H1 (cell line): Measurements from ENCODE around the gene QSOX2. TPM values are rescaled to one million over a fixed set of nuclear protein-coding genes. Genes with fewer than 3 reads are reported as not detected.

ENCODE experiments used
- CTCF ChIA-PET: fragments of 300-600 bp; sonication (Branson Sonifier 250); formaldehyde crosslinking; loops from one replicate; lab custom pipeline; 2021; ENCODE audit not compliant: partially characterized antibody; lab: Charles Lee
- POLR2A ChIA-PET: fragments of 300-600 bp; sonication (Branson Sonifier 250); formaldehyde crosslinking; loops from one replicate; lab custom pipeline; 2021; ENCODE audit warnings: inconsistent platforms; ENCODE audit not compliant: partially characterized antibody; lab: Charles Lee
- DNase-seq, 2 experiments: peaks; one replicate each; pipeline versions ENCODE4 v3.0.0 to v3.0.0-alpha.2; 2010 to 2022; ENCODE audit warnings: low spot score in 2 of 2, low read depth in 1 of 2, mixed read lengths in 1 of 2
- FAIRE-seq: peaks from 2 replicates; lab custom pipeline; 2011; peaks lifted over from hg19 to GRCh38; lab: Jason Lieb, UNC
- H2AFZ ChIP-seq: 2 replicates; pipeline ENCODE4 v1.8.1; 2012; ENCODE audit warnings: low read length, inconsistent platforms
- H2AK5ac ChIP-seq: 2 replicates; pipeline ENCODE4 v1.6.1; 2013; ENCODE audit warnings: low read depth, low read length
- H2BK120ac ChIP-seq: replicated peaks from 2 replicates; pipeline ENCODE3; 2013; ENCODE audit warnings: low read depth, low read length, inconsistent platforms
- H2BK12ac ChIP-seq: 2 replicates; pipeline ENCODE4 v1.6.1; 2013; ENCODE audit warnings: low read depth, low read length
- H2BK15ac ChIP-seq: 2 replicates; pipeline ENCODE4 v1.6.1; 2013; ENCODE audit warnings: low read length
- H2BK20ac ChIP-seq: 2 replicates; pipeline ENCODE4 v1.6.1; 2013; ENCODE audit warnings: low read length
- H2BK5ac ChIP-seq: 2 replicates; pipeline ENCODE4 v1.6.1; 2013; ENCODE audit warnings: low read depth, low read length
- H3K14ac ChIP-seq: 2 replicates; pipeline ENCODE4 v1.6.1; 2013; ENCODE audit warnings: inconsistent platforms; ENCODE audit not compliant: insufficient read length
- H3K18ac ChIP-seq: 2 replicates; pipeline ENCODE4 v1.6.1; 2013; ENCODE audit warnings: low read length; ENCODE audit errors: extremely low read depth
- H3K23ac ChIP-seq: 2 replicates; pipeline ENCODE4 v1.6.1; 2013; ENCODE audit warnings: inconsistent platforms; ENCODE audit not compliant: insufficient read length
- H3K23me2 ChIP-seq: 2 replicates; pipeline ENCODE4 v1.6.1; 2013; ENCODE audit warnings: low read depth, low read length
- H3K27ac ChIP-seq: 2 replicates; pipeline ENCODE4 v1.6.1; 2011; ENCODE audit warnings: low read depth, low read length, inconsistent platforms
- H3K27me3 ChIP-seq, 4 experiments: replicated peaks in 1 of 4; 1 replicate in 1 of 4; 2 replicates in 3 of 4; pipeline versions ENCODE4 v1.6.1 to v1.8.1; 2011 to 2013; ENCODE audit warnings: low read length in 3 of 4, mild to moderate bottlenecking in 3 of 4, inconsistent platforms in 2 of 4, mixed read lengths in 2 of 4, moderate library complexity in 1 of 4; ENCODE audit not compliant: control insufficient read depth in 3 of 4, insufficient read depth in 3 of 4; ENCODE audit errors: extremely low read depth in 1 of 4
- H3K36me3 ChIP-seq, 4 experiments: 2 replicates each; pipeline versions ENCODE4 v1.6.1 to v1.8.1; 2011 to 2013; ENCODE audit warnings: mild to moderate bottlenecking in 4 of 4, low read length in 3 of 4, moderate library complexity in 2 of 4, control low read depth in 1 of 4, inconsistent platforms in 1 of 4; ENCODE audit not compliant: insufficient read depth in 4 of 4, control insufficient read depth in 2 of 4
- H3K4ac ChIP-seq: replicated peaks from 2 replicates; pipeline ENCODE3; 2013; ENCODE audit warnings: low read length, low read depth, mixed read lengths, inconsistent platforms; ENCODE audit not compliant: insufficient read length
- H3K4me1 ChIP-seq, 4 experiments: replicated peaks in 1 of 4; 1 replicate in 1 of 4; 2 replicates in 3 of 4; pipeline versions ENCODE4 v1.6.1 to v1.8.1; 2011 to 2013; ENCODE audit warnings: low read length in 3 of 4, inconsistent platforms in 2 of 4, mixed read lengths in 1 of 4; ENCODE audit not compliant: insufficient read depth in 4 of 4, control insufficient read depth in 3 of 4
- H3K4me2 ChIP-seq, 2 experiments: 2 replicates each; pipeline versions ENCODE4 v1.6.1 to v1.8.1; 2011 to 2013; ENCODE audit warnings: low read depth in 2 of 2, low read length in 2 of 2, control low read depth in 1 of 2, inconsistent platforms in 1 of 2, mild to moderate bottlenecking in 1 of 2; ENCODE audit not compliant: insufficient read depth in 1 of 2
- H3K4me3 ChIP-seq, 4 experiments: fragments of 200-600, 300-600 bp in 1 of 4; sonication (generic), shearing (Covaris generic), sonication (Bioruptor Twin) in 1 of 4; 2 replicates each; pipeline versions ENCODE4 v1.5.1 to v1.8.1; 2011 to 2016; ENCODE audit warnings: low read length in 4 of 4, low read depth in 3 of 4, control low read depth in 2 of 4, inconsistent platforms in 2 of 4, mild to moderate bottlenecking in 2 of 4, mixed read lengths in 1 of 4, moderate library complexity in 1 of 4; ENCODE audit not compliant: insufficient read depth in 2 of 4; ENCODE audit errors: extremely low read depth in 1 of 4
- H3K56ac ChIP-seq: replicated peaks from 2 replicates; pipeline ENCODE3; 2013; ENCODE audit warnings: low read depth, mild to moderate bottlenecking, mixed read lengths, low read length, inconsistent platforms; ENCODE audit not compliant: insufficient read length
- H3K79me1 ChIP-seq: 2 replicates; pipeline ENCODE4 v1.6.1; 2013; ENCODE audit warnings: low read depth, low read length, control low read depth
- H3K79me2 ChIP-seq, 2 experiments: 2 replicates each; pipeline versions ENCODE4 v1.6.1 to v1.8.1; 2012 to 2013; ENCODE audit warnings: low read length in 2 of 2, mild to moderate bottlenecking in 2 of 2, inconsistent platforms in 1 of 2; ENCODE audit not compliant: insufficient read depth in 2 of 2, control insufficient read depth in 1 of 2
- H3K9ac ChIP-seq, 4 experiments: replicated peaks in 1 of 4; 1 replicate in 1 of 4; 2 replicates in 3 of 4; pipeline versions ENCODE4 v1.6.1 to v1.8.1; 2011 to 2013; ENCODE audit warnings: low read depth in 3 of 4, low read length in 3 of 4, control low read depth in 2 of 4, mild to moderate bottlenecking in 2 of 4, moderate library complexity in 2 of 4, inconsistent platforms in 1 of 4; ENCODE audit errors: extremely low read depth in 1 of 4
- H3K9me3 ChIP-seq, 2 experiments: 2 replicates each; pipeline versions ENCODE4 v1.6.1 to v1.8.1; 2012 to 2013; ENCODE audit warnings: mild to moderate bottlenecking in 2 of 2, moderate library complexity in 2 of 2, control low read depth in 1 of 2, inconsistent platforms in 1 of 2, low read depth in 1 of 2, low read length in 1 of 2, mixed read lengths in 1 of 2; ENCODE audit not compliant: insufficient read depth in 2 of 2
- H4K20me1 ChIP-seq, 2 experiments: replicated peaks in 1 of 2; 2 replicates each; pipeline versions ENCODE3 to v1.8.1; 2011 to 2013; ENCODE audit warnings: inconsistent platforms in 2 of 2, low read length in 2 of 2, mild to moderate bottlenecking in 1 of 2; ENCODE audit not compliant: insufficient read depth in 2 of 2, control insufficient read depth in 1 of 2
- H4K5ac ChIP-seq: 2 replicates; pipeline ENCODE4 v1.6.1; 2013; ENCODE audit warnings: low read length, low read depth, mixed read lengths, inconsistent platforms; ENCODE audit not compliant: insufficient read length
- H4K8ac ChIP-seq: 2 replicates; pipeline ENCODE4 v1.8.0; 2013; ENCODE audit warnings: mild to moderate bottlenecking, moderate library complexity, low read length, inconsistent platforms; ENCODE audit not compliant: insufficient read depth; ENCODE audit errors: extremely low read depth
- H4K91ac ChIP-seq: replicated peaks from 2 replicates; pipeline ENCODE3; 2013; ENCODE audit warnings: low read length, mixed read lengths, inconsistent platforms; ENCODE audit not compliant: insufficient read length
- ASH2L ChIP-seq: fragments of 200-600, 300-600 bp; sonication (generic); IDR thresholded peaks from one replicate; pipeline ENCODE4 v1.7.1; 2017; ENCODE audit warnings: low read length
- ATF2 ChIP-seq: IDR thresholded peaks from 2 replicates; pipeline ENCODE4 v1.6.1; 2012; ENCODE audit warnings: low read length, inconsistent platforms
- CBX5 ChIP-seq: fragments of 300-800, 300-1000 bp; sonication (generic); IDR thresholded peaks from 2 replicates; pipeline ENCODE4 v1.7.1; 2016; ENCODE audit warnings: antibody characterized with exemption, low read length, low read depth
- CTBP2 ChIP-seq: IDR thresholded peaks from 2 replicates; pipeline ENCODE4 v1.7.0; 2011; ENCODE audit warnings: borderline replicate concordance, mild to moderate bottlenecking, moderate library complexity, mixed read lengths, low read length; ENCODE audit not compliant: insufficient read depth, insufficient read length
- HDAC6 ChIP-seq: IDR thresholded peaks from one replicate; pipeline ENCODE4 v1.7.1; 2012; ENCODE audit warnings: low read depth, mild to moderate bottlenecking, inconsistent platforms, low read length, moderate library complexity
- JUND ChIP-seq: IDR thresholded peaks from 2 replicates; pipeline ENCODE4 v1.6.1; 2011; ENCODE audit warnings: mild to moderate bottlenecking, improper control_type of control experiment, low read length
- KDM5A ChIP-seq: fragments of 200-600 bp; IDR thresholded peaks from 2 replicates; pipeline ENCODE4 v1.7.1; 2012; ENCODE audit warnings: mild to moderate bottlenecking, low read length, inconsistent platforms, mixed read lengths
- RAD21 ChIP-seq, 2 experiments: IDR thresholded peaks in 1 of 2; conservative IDR thresholded peaks in 1 of 2; 2 replicates each; pipeline ENCODE4 v1.6.1; 2011; ENCODE audit warnings: low read depth in 2 of 2, low read length in 2 of 2, improper control_type of control experiment in 1 of 2, inconsistent platforms in 1 of 2, mild to moderate bottlenecking in 1 of 2, moderate library complexity in 1 of 2
- SP2 ChIP-seq: IDR thresholded peaks from 2 replicates; pipeline ENCODE4 v1.6.1; 2012; ENCODE audit warnings: mild to moderate bottlenecking, low read length, inconsistent platforms
- WGBS, 2 experiments: shearing (Covaris generic) in 1 of 2; methylation state at CpG; one replicate each; pipeline versions ENCODE4 v1.1.6 to v1.1.7; 2013 to 2015; ENCODE audit warnings: low lambda C conversion rate in 2 of 2, mixed read lengths in 2 of 2, inconsistent platforms in 1 of 2, low coverage in 1 of 2, missing lambda C conversion rate in 1 of 2; ENCODE audit not compliant: insufficient replicate concordance in 2 of 2, insufficient coverage in 1 of 2, insufficient read length in 1 of 2; ENCODE audit errors: extremely low coverage in 1 of 2, missing lambda C conversion rate in 1 of 2; 5-methylcytosine and 5-hydroxymethylcytosine counted together
- polyA plus RNA-seq, 7 experiments: library from polyadenylated mRNA; depleted of rRNA in 3 of 7; stranded (reverse) in 5 of 7; unstranded in 2 of 7; fragments of >200 nt in 5 of 7; fragments of 200-250 nt in 2 of 7; gene quantifications; 1 replicate in 5 of 7; 2 replicates in 1 of 7; 4 replicates in 1 of 7; pipeline versions ENCODE4 v1.2.1 to v1.2.3, GENCODE V29; 2011 to 2013; ENCODE audit warnings: missing spikeins in 2 of 7, mixed read lengths in 2 of 7
- total RNA-seq: library from RNA; stranded (reverse); fragmentation: NEBNext Ultra II Directional; extraction: Animal tissue kit (Norgen Biotek cat#: 25700); gene quantifications from 2 replicates; pipeline ENCODE4 v1.2.1, GENCODE V29; 2021

Gene QSOX2
- total and polyA plus RNA-seq, 2 of the 8 experiments (the other 6 are each of a cell fraction or from before 2014, with no cell fraction given), result 18.0 to 28.6 TPM

DNA sequence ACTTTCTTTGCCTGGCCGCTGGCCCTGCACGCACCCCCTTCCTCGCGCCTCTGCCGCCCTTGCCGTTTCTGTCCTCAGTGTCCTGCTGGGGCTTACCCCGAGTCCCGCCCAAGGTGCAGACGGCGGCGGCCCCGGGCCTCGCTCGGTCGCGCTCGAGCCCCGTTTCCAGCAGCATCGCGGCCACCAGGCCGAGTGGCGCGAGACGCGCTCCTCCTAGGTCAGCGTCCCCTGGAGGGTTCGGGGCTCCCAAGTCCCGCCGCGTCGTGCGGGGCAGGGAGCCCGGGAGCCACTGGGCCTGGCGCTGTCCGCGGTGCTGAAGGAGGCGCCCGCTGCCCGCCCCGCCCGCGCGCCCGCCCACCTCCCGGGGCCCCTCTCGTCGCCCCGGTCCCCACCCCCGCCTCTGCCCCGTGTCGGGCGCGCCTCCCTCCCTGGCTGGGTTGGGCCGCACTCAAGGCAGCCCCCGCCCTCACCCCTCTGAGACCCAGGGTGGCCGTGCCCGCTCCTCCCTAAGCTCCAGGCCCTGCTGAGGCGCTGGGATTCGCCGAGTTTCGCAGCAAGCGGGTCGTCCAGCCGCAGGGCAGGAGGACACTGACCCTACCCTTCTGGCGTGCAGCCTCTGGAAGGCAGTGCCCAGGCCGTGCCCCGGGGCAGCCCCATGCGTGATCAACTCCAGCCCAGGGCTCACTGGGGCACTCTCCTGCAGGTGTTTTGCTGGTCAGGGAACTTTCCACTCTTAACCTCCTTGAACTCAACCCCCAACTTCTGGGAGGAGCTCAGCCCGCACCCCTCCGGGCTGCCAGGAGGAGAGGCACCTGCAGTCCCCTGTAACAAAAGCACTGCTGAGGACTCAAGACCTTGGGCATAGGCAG, 40.5 kb downstream of the QSOX2 start, which contains the start of gene LHX3:
TSS of gene LHX3 (minus strand) at position 291 of the 869 bp plus-strand sequence. CDS start at position 175, 116 bp downstream.
- Histone ChIP-seq H3K56ac (no peak within 1 kb of the TSS), H3K4me3 (peak within 1 kb of the TSS in 1 of 4 experiments; percentile 37; a peak in 1 of 8 replicates), H2AFZ (no peak within 1 kb of the TSS), H2BK120ac (no peak within 1 kb of the TSS), H3K14ac (no peak within 1 kb of the TSS), H3K36me3 (peaks cover 0 to 15% (median 2%) of the 10 kb centered on the region in 4 experiments; a peak in 2 of 8 replicates), H3K9me3 (no peaks in the 10 kb centered on the region; a peak in 1 of 4 replicates), H3K23me2 (peaks cover 6% of the 10 kb centered on the region; the same call in 1 of the 2 replicates), H2BK5ac (no peak within 1 kb of the TSS), H4K91ac (no peak within 1 kb of the TSS), H3K27ac (no peak within 1 kb of the TSS), H3K79me2 (no peaks in the 10 kb centered on the region), H2BK15ac (no peak within 1 kb of the TSS), H2BK20ac (no peak within 1 kb of the TSS), H3K79me1 (peaks cover 4% of the 10 kb centered on the region; the same call in 1 of the 2 replicates), H3K27me3 (peaks cover 47 to 61% (median 60%) of the 10 kb centered on the region in 4 experiments), H2BK12ac (no peak within 1 kb of the TSS), H3K23ac (no peak within 1 kb of the TSS), H3K4me2 (peak within 1 kb of the TSS; percentile 13 to 54), H3K4me1 (peaks cover 2 to 9% (median 6%) of the 10 kb centered on the region in 4 experiments; a peak in 6 of 7 replicates), H4K20me1 (peaks cover 27 to 56% of the 10 kb centered on the region in 2 experiments), H3K4ac (no peak within 1 kb of the TSS), H3K9ac (no peak within 1 kb of the TSS), H3K18ac (no peak within 1 kb of the TSS), H2AK5ac (no peak within 1 kb of the TSS), H4K5ac (no peak within 1 kb of the TSS), H4K8ac (peak within 1 kb of the TSS; percentile 36; the same call in 1 of the 2 replicates)
- POLR2A ChIA-PET, result interaction anchor here (0.9 to 4.0 kb wide), 8 partner anchors 9 to 67 kb away, joined by 3 to 17 read pairs (median 4); no protein-coding TSS in a partner anchor
- DNase-seq (peak in 1 of 2 experiments; percentile 83), FAIRE-seq (no peak)
- CTCF ChIA-PET, result interaction anchor here (0.6 to 5.0 kb wide), 11 partner anchors 12 to 581 kb away, joined by 3 to 26 read pairs (median 8); no protein-coding TSS in a partner anchor
- 20% methylated on average over 23 of the region's 70 CpGs; no CpG with 5 or more reads in 1 of the 2 experiments for WGBS, 2 experiments
- TF ChIP-seq RAD21 (IDR thresholded peaks at IDR 0.05 in 1 of 2, conservative IDR thresholded peaks at IDR 0.05 in 1 of 2; ENCODE audit: low read depth in 2 of 2, low read length in 2 of 2), result no peak
- no peak for TF ChIP-seq HDAC6
- TF ChIP-seq CBX5, result no peak
- TF ChIP-seq ATF2, result no peak
- TF ChIP-seq KDM5A, result no peak
- TF ChIP-seq JUND, result no peak
- no peak for TF ChIP-seq CTBP2
- TF ChIP-seq ASH2L, result no peak
- no peak for TF ChIP-seq SP2
